GM12873 (cell line): ENCODE data around the gene MARK3.

Experiments used
- TF ChIP-seq, protein P1 (sequence below): IDR thresholded peaks from 2 replicates; pipeline ENCODE4 v1.5.1; 2012; ENCODE audit warnings: low read depth, mild to moderate bottlenecking, moderate library complexity, low read length, control low read depth; ENCODE audit not compliant: insufficient read depth; ENCODE audit errors: missing control alignments

MARK3 gene

GRCh38 chr14:103385152-103385928 lies at the start of gene MARK3:
Gene MARK3 (plus strand): TSS chr14:103385415. CDS start chr14:103386030, 615 bp downstream.
- TF ChIP-seq, protein P1, sequence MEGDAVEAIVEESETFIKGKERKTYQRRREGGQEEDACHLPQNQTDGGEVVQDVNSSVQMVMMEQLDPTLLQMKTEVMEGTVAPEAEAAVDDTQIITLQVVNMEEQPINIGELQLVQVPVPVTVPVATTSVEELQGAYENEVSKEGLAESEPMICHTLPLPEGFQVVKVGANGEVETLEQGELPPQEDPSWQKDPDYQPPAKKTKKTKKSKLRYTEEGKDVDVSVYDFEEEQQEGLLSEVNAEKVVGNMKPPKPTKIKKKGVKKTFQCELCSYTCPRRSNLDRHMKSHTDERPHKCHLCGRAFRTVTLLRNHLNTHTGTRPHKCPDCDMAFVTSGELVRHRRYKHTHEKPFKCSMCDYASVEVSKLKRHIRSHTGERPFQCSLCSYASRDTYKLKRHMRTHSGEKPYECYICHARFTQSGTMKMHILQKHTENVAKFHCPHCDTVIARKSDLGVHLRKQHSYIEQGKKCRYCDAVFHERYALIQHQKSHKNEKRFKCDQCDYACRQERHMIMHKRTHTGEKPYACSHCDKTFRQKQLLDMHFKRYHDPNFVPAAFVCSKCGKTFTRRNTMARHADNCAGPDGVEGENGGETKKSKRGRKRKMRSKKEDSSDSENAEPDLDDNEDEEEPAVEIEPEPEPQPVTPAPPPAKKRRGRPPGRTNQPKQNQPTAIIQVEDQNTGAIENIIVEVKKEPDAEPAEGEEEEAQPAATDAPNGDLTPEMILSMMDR: peak; percentile 29

DNA sequence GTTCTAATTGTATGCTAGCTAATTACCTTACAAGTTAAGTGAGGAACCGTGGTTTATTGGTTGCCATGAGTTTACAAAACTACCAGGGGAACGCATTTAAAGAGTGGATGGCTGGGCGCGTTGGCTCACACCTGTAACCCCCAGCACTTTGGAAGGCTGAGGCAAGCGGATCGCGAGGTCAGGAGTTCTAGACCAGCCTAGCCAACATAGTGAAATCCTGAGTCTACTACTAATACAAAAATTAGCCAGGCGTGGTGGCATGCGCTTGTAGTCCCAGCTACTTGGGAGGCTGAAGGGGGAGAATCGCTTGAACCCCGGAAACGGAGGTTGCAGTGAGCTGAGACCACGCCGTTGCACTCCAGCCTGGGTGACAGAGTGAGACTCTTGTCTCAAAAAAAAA lies 49.0 kb upstream of the MARK3 start:
- TF ChIP-seq, protein P1: no peak

DNA sequence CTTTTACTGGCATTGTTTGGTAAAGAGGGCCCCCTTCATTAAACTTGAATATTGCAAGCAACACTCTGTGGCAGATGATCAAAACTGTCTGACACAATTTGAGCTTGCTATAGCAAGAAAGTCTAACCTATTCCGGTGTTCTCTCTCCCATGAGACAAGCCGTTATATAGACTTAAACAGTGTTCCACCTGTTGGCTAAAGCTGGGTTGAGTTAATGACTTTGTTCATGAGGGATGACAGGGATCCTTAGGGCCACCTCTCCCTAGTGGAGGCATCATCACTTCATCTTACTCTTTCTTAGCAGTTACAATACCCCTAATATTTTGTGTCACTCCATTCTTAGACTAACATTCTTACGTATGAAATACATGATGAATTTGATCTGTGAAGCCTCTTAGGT lies 47.4 kb upstream of the MARK3 start:
- TF ChIP-seq, protein P1: no peak

GRCh38 chr14:103339561-103339960 lies 45.7 kb upstream of the MARK3 start:
- TF ChIP-seq, protein P1: no peak

DNA sequence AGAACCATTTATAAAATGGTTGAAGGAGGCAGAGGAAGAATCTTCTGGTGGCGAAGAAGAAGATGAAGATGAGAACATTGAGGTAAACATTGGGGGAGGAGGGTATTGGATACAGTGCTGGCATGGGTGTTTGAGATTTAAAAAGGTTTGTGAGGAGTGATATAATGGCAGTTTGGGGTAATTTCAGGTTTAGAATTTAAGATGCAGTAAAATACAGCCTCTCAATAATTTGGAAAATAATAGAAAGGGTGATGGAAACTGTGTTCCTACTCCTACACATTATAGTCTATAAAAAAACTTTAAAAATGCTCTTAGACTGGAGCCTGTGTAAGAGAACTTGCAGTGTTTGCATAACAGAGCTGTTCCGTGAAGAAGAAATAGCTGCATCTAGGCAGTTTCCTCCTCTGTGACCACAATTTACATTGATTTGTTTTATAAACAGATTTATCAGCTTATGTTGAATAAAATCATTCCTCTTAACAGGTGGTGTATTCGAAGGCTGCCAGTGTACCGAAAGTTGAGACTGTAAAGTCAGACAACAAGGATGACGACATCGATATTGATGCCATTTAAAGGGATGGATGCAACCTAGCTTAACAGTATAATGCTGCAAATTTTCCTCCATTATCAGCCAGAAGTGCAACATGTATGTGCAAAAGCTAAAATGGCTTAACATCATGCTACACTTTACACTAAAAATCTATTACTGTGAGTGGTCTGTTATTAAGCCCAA lies 44.6 kb upstream of the MARK3 start:
- TF ChIP-seq, protein P1: no peak

DNA sequence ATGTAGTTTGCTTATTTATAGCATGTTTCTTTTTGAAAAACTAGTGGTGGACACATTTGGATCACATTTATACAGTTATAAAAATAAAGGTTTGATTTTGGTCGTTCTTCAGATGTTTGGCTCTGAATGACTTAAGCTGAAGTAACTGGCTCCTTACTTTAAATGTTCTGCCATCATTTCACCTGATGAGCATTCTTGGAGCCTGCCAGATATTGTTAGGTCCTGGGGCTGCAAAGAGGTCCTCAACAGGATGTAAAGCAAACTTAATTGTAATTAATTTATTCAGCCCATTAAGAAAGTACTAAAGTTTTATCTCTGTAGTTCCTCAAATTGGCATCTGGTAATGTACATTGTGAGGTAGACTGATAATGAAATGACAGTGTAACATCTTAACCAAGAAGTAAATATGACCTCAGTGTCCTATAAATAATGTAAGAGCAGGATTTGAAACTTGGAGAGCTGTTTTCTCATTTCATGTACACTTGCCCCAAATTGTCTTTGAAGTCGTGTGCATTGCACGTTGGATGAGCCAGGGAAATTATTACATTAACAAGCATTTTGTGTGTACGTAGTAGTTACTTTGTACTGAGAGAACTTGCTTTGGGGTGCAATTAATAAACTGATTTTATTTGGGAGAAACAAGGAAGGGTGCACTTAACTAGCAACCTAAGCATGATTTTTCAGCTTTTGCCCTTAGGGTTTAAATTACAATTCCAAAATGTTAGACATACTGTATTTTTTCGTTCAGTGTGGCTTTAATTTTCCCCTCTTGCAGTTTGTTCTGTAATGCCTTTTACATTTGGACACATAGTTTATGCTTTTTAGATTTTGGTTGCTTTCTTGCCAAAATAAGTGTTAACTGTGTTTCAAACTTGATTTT lies 43.7 kb upstream of the MARK3 start:
- TF ChIP-seq, protein P1: no peak
